ENCODE measurements around the gene DACT1.
"Not testable (repeated sequence)": the region's sequence is repeated elsewhere in the genome, so short reads cannot be mapped to it uniquely, and the experiment has no call there.

The DACT1 gene

GRCh38 chr14:58637391-58638230, at the start of gene DACT1:
DACT1 (plus strand) TSS chr14:58637962; CDS start chr14:58638203, 241 bp downstream.
- DNase-seq (ENCODE audit: low read depth in 2 of 2) = peak; percentile 15 to 37

GRCh38 chr14:58588321-58588720, 49.4 kb upstream of the DACT1 start:
- DNase-seq (ENCODE audit: low read depth in 2 of 2) = not testable (repeated sequence)

GRCh38 chr14:58593977-58594376, 43.8 kb upstream of the DACT1 start:
- DNase-seq (ENCODE audit: low read depth in 2 of 2) = no peak

GRCh38 chr14:58597041-58597440, 40.7 kb upstream of the DACT1 start:
- no peak for DNase-seq (ENCODE audit: low read depth in 2 of 2)

GRCh38 chr14:58598028-58598803, 39.5 kb upstream of the DACT1 start:
- DNase-seq (ENCODE audit: low read depth in 2 of 2) = no peak

GRCh38 chr14:58598804-58599525, 38.8 kb upstream of the DACT1 start:
- no peak for DNase-seq (ENCODE audit: low read depth in 2 of 2)

- DNase-seq (ENCODE audit: low read depth in 2 of 2) = no peak
Observed at GRCh38 chr14:58599707-58600106, 38.1 kb upstream of the DACT1 start.

GRCh38 chr14:58605465-58605864, 32.3 kb upstream of the DACT1 start:
- DNase-seq (ENCODE audit: low read depth in 2 of 2) = no peak

- no peak for DNase-seq (ENCODE audit: low read depth in 2 of 2)
Observed at GRCh38 chr14:58607131-58607951, 30.4 kb upstream of the DACT1 start.

- no peak for DNase-seq (ENCODE audit: low read depth in 2 of 2)
Observed at GRCh38 chr14:58607952-58608317, 29.8 kb upstream of the DACT1 start.

GRCh38 chr14:58617619-58618018, 20.1 kb upstream of the DACT1 start:
- DNase-seq (ENCODE audit: low read depth in 2 of 2) = no peak

GRCh38 chr14:58620011-58620410, 17.8 kb upstream of the DACT1 start:
- no peak for DNase-seq (ENCODE audit: low read depth in 2 of 2)

- DNase-seq (ENCODE audit: low read depth in 2 of 2) = no peak
Observed at GRCh38 chr14:58625438-58625837, 12.3 kb upstream of the DACT1 start.

- DNase-seq (ENCODE audit: low read depth in 2 of 2) = no peak
Observed at GRCh38 chr14:58626431-58626831, 11.3 kb upstream of the DACT1 start.

- no peak for DNase-seq (ENCODE audit: low read depth in 2 of 2)
Observed at GRCh38 chr14:58628406-58628805, 9.4 kb upstream of the DACT1 start.

GRCh38 chr14:58629281-58629680, 8.5 kb upstream of the DACT1 start:
- no peak for DNase-seq (ENCODE audit: low read depth in 2 of 2)

- no peak for DNase-seq (ENCODE audit: low read depth in 2 of 2)
Observed at GRCh38 chr14:58631732-58632131, 6.0 kb upstream of the DACT1 start.

- DNase-seq (ENCODE audit: low read depth in 2 of 2) = no peak
Observed at GRCh38 chr14:58633831-58634230, 3.9 kb upstream of the DACT1 start.

GRCh38 chr14:58634406-58635090, 3.2 kb upstream of the DACT1 start:
- no peak for DNase-seq (ENCODE audit: low read depth in 2 of 2)

GRCh38 chr14:58635091-58635830, 2.5 kb upstream of the DACT1 start:
- DNase-seq (ENCODE audit: low read depth in 2 of 2) = no peak

All from stimulated activated CD8-positive, alpha-beta memory T cell treated with anti-CD3 and anti-CD28 coated beads, Interleukin-7, amount 100 ng/mL, for 4 hours (primary cell).